ENCODE data around the gene GEMIN5.
"Not testable (repeated sequence)": the region's sequence is repeated elsewhere in the genome, so short reads cannot be mapped to it uniquely, and the experiment has no call there.

The GEMIN5 gene

GRCh38 chr5:154937718-154938466 is at the start of gene GEMIN5:
Gene GEMIN5 (minus strand): TSS chr5:154938211. CDS start chr5:154938133, 78 bp downstream.
- DNase-seq, result peak; percentile 62

- no peak for DNase-seq
These were observed 48.1 kb upstream of the GEMIN5 start for GRCh38 chr5:154986151-154986550.

- peak; percentile 46 for DNase-seq
These were observed 47.0 kb upstream of the GEMIN5 start for GRCh38 chr5:154984946-154985516.

GRCh38 chr5:154978294-154978693 is 40.3 kb upstream of the GEMIN5 start:
- DNase-seq, result not testable (repeated sequence)

GRCh38 chr5:154977409-154977808 is 39.4 kb upstream of the GEMIN5 start:
- no peak for DNase-seq

- not testable (repeated sequence) for DNase-seq
These were observed 38.1 kb upstream of the GEMIN5 start for GRCh38 chr5:154976082-154976481.

- no peak for DNase-seq
These were observed 34.6 kb upstream of the GEMIN5 start for GRCh38 chr5:154972476-154973080.

- DNase-seq, result no peak
These were observed 33.5 kb upstream of the GEMIN5 start for GRCh38 chr5:154971501-154971900.

- DNase-seq, result no peak
These were observed 32.7 kb upstream of the GEMIN5 start for GRCh38 chr5:154970759-154971158.

- no peak for DNase-seq
These were observed 30.9 kb upstream of the GEMIN5 start for GRCh38 chr5:154968953-154969352.

- DNase-seq, result no peak
These were observed 29.5 kb upstream of the GEMIN5 start for GRCh38 chr5:154967421-154968024.

GRCh38 chr5:154966874-154967273 is 28.9 kb upstream of the GEMIN5 start:
- no peak for DNase-seq

- no peak for DNase-seq
These were observed 28.2 kb upstream of the GEMIN5 start for GRCh38 chr5:154966081-154966841.

- DNase-seq, result no peak
These were observed 24.5 kb upstream of the GEMIN5 start for GRCh38 chr5:154962494-154962893.

GRCh38 chr5:154956712-154957111 is 18.7 kb upstream of the GEMIN5 start:
- DNase-seq, result no peak

GRCh38 chr5:154949781-154950180 is 11.8 kb upstream of the GEMIN5 start:
- DNase-seq, result no peak

GRCh38 chr5:154948313-154948712 is 10.3 kb upstream of the GEMIN5 start:
- DNase-seq, result no peak

GRCh38 chr5:154947778-154948177 is 9.8 kb upstream of the GEMIN5 start:
- no peak for DNase-seq

- no peak for DNase-seq
These were observed 7.8 kb upstream of the GEMIN5 start for GRCh38 chr5:154945695-154946301.

GRCh38 chr5:154944716-154945115 is 6.7 kb upstream of the GEMIN5 start:
- DNase-seq, result no peak

GRCh38 chr5:154943527-154943926 is 5.5 kb upstream of the GEMIN5 start:
- DNase-seq, result no peak

GRCh38 chr5:154940772-154941620 is 3.0 kb upstream of the GEMIN5 start, which contains the start of gene MRPL22:
Gene MRPL22 (plus strand): TSS chr5:154941073. CDS start chr5:154941111, 38 bp downstream.
- DNase-seq, result peak; percentile 80

Data from NCI-H1092 (cell line).